Measurements from ENCODE around the gene ZMYND8. TPM values are rescaled to one million over a fixed set of nuclear protein-coding genes. Genes with fewer than 3 reads are reported as not detected.

Gene ZMYND8
- total and polyA plus RNA-seq, 2 donors (not counting 1 experiment from before 2014, with no cell fraction given), result 12.6 to 13.0 TPM

DNA sequence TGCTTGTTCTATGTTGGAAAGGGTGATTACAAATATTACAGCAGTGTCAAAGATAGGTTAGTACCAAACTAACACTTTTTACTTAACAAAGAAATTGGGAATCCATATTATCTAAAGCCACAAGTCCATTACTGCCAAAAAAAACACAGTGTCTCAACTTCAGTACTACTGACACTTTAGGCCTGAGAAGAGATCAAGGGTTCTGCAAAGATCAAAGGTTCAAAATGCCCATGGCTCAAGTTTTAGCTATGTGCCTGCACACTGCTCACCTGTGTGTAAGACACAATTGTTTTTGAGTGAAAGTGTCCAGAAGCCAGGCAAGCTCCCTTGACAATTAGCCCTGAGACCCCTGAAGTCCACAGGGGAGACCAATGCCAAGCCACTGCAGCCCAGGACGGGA is 132.6 kb downstream of the ZMYND8 start:
- Histone ChIP-seq H3K9me3 (ENCODE audit: control insufficient read depth, insufficient read depth, low read depth, low read length) (no peaks in the 10 kb centered on the region), H3K4me2 (ENCODE audit: extremely low read depth, insufficient read depth, low read length) (no peak overlapping the region), H3K36me3 (ENCODE audit: control insufficient read depth, insufficient read depth, low read length) (peaks cover 17% of the 10 kb centered on the region), H2AFZ (ENCODE audit: low read length) (no peak overlapping the region), H3K27ac (ENCODE audit: insufficient read depth, low read length) (no peak overlapping the region), H3K9ac (ENCODE audit: insufficient read depth, low read length) (no peak overlapping the region), H4K20me1 (ENCODE audit: control insufficient read depth, extremely low read depth, insufficient read depth, low read length) (no peaks in the 10 kb centered on the region), H3K4me3 (replicated peaks in 1 of 4; ENCODE audit: control extremely low read depth in 1 of 4, insufficient read depth in 1 of 4, low read depth in 3 of 4, low read length in 4 of 4) (no peak overlapping the region), H3K27me3 (ENCODE audit: control insufficient read depth, insufficient read depth, low read length) (no peaks in the 10 kb centered on the region), H3K4me1 (ENCODE audit: control insufficient read depth, extremely low read depth, insufficient read depth, low read length) (no peaks in the 10 kb centered on the region), H3K79me2 (ENCODE audit: control insufficient read depth, insufficient read depth, low read length) (no peaks in the 10 kb centered on the region)
- no peak for DNase-seq (ENCODE audit: low read depth in 2 of 2)
- TF ChIP-seq, protein P1, sequence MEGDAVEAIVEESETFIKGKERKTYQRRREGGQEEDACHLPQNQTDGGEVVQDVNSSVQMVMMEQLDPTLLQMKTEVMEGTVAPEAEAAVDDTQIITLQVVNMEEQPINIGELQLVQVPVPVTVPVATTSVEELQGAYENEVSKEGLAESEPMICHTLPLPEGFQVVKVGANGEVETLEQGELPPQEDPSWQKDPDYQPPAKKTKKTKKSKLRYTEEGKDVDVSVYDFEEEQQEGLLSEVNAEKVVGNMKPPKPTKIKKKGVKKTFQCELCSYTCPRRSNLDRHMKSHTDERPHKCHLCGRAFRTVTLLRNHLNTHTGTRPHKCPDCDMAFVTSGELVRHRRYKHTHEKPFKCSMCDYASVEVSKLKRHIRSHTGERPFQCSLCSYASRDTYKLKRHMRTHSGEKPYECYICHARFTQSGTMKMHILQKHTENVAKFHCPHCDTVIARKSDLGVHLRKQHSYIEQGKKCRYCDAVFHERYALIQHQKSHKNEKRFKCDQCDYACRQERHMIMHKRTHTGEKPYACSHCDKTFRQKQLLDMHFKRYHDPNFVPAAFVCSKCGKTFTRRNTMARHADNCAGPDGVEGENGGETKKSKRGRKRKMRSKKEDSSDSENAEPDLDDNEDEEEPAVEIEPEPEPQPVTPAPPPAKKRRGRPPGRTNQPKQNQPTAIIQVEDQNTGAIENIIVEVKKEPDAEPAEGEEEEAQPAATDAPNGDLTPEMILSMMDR (conservative IDR thresholded peaks at IDR 0.05 in 1 of 2, IDR thresholded peaks at IDR 0.05 in 1 of 2; ENCODE audit: low read depth in 1 of 2, low read length in 2 of 2), result no peak

DNA sequence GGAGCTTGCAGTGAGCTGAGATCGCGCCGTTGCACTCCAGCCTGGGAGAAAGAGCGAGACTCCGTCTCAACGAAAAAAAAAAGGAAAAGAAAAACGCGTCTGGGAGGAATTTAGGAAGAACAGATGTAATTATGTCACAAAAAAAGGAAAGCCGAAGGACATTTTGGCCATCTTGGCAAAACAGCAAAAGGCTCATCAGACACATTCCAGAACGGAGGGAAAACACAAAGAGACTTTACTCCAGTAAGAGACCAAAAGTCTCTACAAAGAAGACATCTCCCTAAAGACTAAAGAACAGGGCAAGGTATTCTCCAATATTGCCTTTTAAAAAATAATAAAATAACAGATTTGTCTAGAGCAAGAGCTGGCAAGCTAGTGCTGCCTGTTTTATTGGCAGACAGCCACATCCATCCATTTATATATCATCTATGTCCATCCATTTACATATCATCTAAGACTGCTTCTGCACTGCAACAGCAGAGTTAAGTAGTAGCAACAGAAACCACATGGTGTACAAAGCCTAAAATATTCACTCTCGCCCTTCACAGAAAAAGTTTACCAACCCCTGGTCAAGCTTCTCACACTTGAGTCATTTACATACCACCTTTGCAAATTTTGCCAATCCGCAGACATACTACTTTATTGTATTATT is 133.9 kb downstream of the ZMYND8 start:
- Histone ChIP-seq H3K9me3 (ENCODE audit: control insufficient read depth, insufficient read depth, low read depth, low read length) (no peaks in the 10 kb centered on the region), H3K27me3 (ENCODE audit: control insufficient read depth, insufficient read depth, low read length) (no peaks in the 10 kb centered on the region), H2AFZ (ENCODE audit: low read length) (no peak overlapping the region), H3K36me3 (ENCODE audit: control insufficient read depth, insufficient read depth, low read length) (peaks cover 17% of the 10 kb centered on the region), H4K20me1 (ENCODE audit: control insufficient read depth, extremely low read depth, insufficient read depth, low read length) (no peaks in the 10 kb centered on the region), H3K79me2 (ENCODE audit: control insufficient read depth, insufficient read depth, low read length) (no peaks in the 10 kb centered on the region), H3K27ac (ENCODE audit: insufficient read depth, low read length) (no peak overlapping the region), H3K4me1 (ENCODE audit: control insufficient read depth, extremely low read depth, insufficient read depth, low read length) (no peaks in the 10 kb centered on the region), H3K4me2 (ENCODE audit: extremely low read depth, insufficient read depth, low read length) (no peak overlapping the region), H3K4me3 (replicated peaks in 1 of 4; ENCODE audit: control extremely low read depth in 1 of 4, insufficient read depth in 1 of 4, low read depth in 3 of 4, low read length in 4 of 4) (no peak overlapping the region), H3K9ac (ENCODE audit: insufficient read depth, low read length) (no peak overlapping the region)
- no peak for DNase-seq (ENCODE audit: low read depth in 2 of 2)
- no peak for TF ChIP-seq EZH2 (IDR thresholded peaks at IDR 0.05; ENCODE audit: low read length, missing control alignments)
- TF ChIP-seq, protein P1 (conservative IDR thresholded peaks at IDR 0.05 in 1 of 2, IDR thresholded peaks at IDR 0.05 in 1 of 2; ENCODE audit: low read depth in 1 of 2, low read length in 2 of 2), result no peak

DNA sequence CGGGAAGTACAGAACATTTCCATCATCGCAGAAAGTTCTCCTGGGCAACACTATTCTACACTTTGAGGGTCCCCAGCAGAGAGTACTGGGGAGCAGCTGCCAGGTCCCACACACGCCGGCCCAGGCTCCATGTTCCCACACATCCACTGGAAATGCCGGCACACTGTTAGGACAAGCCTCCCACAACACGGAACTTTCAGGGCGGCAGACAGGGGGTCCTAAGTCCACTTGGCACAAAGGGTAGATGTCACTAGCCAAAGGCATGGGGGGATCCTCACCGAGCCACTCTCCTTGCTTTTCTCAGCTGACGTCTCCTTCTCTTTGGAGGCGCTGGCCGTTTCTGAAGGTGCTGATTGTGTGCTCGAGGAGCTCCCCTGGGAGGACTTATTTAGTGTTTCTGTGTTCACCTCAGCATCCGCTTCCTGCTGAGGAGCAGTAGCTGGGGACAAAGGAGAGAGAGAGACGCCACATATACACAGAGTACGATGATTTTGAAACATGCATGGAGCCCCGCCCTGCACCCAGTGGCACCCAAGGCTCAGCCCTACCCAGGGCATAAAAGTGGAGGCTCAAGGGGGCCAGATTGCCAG is 135.4 kb downstream of the ZMYND8 start:
- no peak overlapping the region for H3K4me2 ChIP-seq (ENCODE audit: extremely low read depth, insufficient read depth, low read length)
- DNase-seq (ENCODE audit: low read depth in 2 of 2), result no peak
- H3K79me2 ChIP-seq (ENCODE audit: control insufficient read depth, insufficient read depth, low read length), result no peaks in the 10 kb centered on the region
- no peaks in the 10 kb centered on the region for H3K9me3 ChIP-seq (ENCODE audit: control insufficient read depth, insufficient read depth, low read depth, low read length)
- no peak for TF ChIP-seq EZH2 (IDR thresholded peaks at IDR 0.05; ENCODE audit: low read length, missing control alignments)
- TF ChIP-seq, protein P1 (conservative IDR thresholded peaks at IDR 0.05 in 1 of 2, IDR thresholded peaks at IDR 0.05 in 1 of 2; ENCODE audit: low read depth in 1 of 2, low read length in 2 of 2), result no peak
- peaks cover 10% of the 10 kb centered on the region for H3K36me3 ChIP-seq (ENCODE audit: control insufficient read depth, insufficient read depth, low read length)
- no peaks in the 10 kb centered on the region for H3K4me1 ChIP-seq (ENCODE audit: control insufficient read depth, extremely low read depth, insufficient read depth, low read length)
- no peak overlapping the region for H3K27ac ChIP-seq (ENCODE audit: insufficient read depth, low read length)
- no peak overlapping the region for H3K4me3 ChIP-seq (replicated peaks in 1 of 4; ENCODE audit: control extremely low read depth in 1 of 4, insufficient read depth in 1 of 4, low read depth in 3 of 4, low read length in 4 of 4)
- H2AFZ ChIP-seq (ENCODE audit: low read length), result no peak overlapping the region
- H3K27me3 ChIP-seq (ENCODE audit: control insufficient read depth, insufficient read depth, low read length), result no peaks in the 10 kb centered on the region
- H3K9ac ChIP-seq (ENCODE audit: insufficient read depth, low read length), result no peak overlapping the region
- H4K20me1 ChIP-seq (ENCODE audit: control insufficient read depth, extremely low read depth, insufficient read depth, low read length), result no peaks in the 10 kb centered on the region
